ENCODE data around the gene PIK3CD. TPM values are rescaled to one million over a fixed set of nuclear protein-coding genes. Genes with fewer than 3 reads are reported as not detected.

PIK3CD gene
- total and polyA plus RNA-seq, 7 donors = 0.44 to 2.5 (median 0.93) TPM

- intact Hi-C loops (cut with DNase I) = no loop called here
- Histone ChIP-seq H3K4me3 (no peak overlapping the region), H3K27ac (no peak overlapping the region), H3K9me3 (no peaks in the 10 kb centered on the region), H3K4me1 (no peaks in the 10 kb centered on the region), H3K36me3 (ENCODE audit: insufficient read depth in 1 of 2, low read depth in 1 of 2) (peaks cover 0 to 12% of the 10 kb centered on the region in 2 donors), H3K27me3 (ENCODE audit: insufficient read depth in 3 of 3, low read length in 2 of 3) (no peaks in the 10 kb centered on the region)
- WGBS, 3 donors = 61 to 69% (median 62%) methylated on average over 10 of the region's 10 CpGs
- no peak for ATAC-seq
- no peak for DNase-seq
- no peak for TF ChIP-seq CTCF (IDR thresholded peaks at IDR 0.05)
These were observed 118.8 kb downstream of the PIK3CD start for GRCh38 chr1:9770298-9770697.

- Histone ChIP-seq H3K9me3 (no peaks in the 10 kb centered on the region), H3K4me3 (no peak overlapping the region), H3K27ac (no peak overlapping the region), H3K27me3 (ENCODE audit: insufficient read depth in 3 of 3, low read length in 2 of 3) (no peaks in the 10 kb centered on the region), H3K36me3 (ENCODE audit: insufficient read depth in 1 of 2, low read depth in 1 of 2) (peaks cover 0 to 12% of the 10 kb centered on the region in 2 donors), H3K4me1 (no peaks in the 10 kb centered on the region)
- DNase-seq = no peak
- ATAC-seq = no peak
- 79 to 82% (median 80%) methylated on average over 20 of the region's 20 CpGs for WGBS, 3 donors
- TF ChIP-seq CTCF (IDR thresholded peaks at IDR 0.05) = no peak
- intact Hi-C loops (cut with DNase I) = no loop called here
These were observed 123.5 kb downstream of the PIK3CD start for GRCh38 chr1:9774712-9775679.

- no peak overlapping the region for H3K27ac ChIP-seq
- DNase-seq = no peak
- 91 to 100% (median 95%) methylated on average over 2 of the region's 2 CpGs for WGBS, 3 donors
- peaks cover 0 to 12% of the 10 kb centered on the region in 2 donors for H3K36me3 ChIP-seq (ENCODE audit: insufficient read depth in 1 of 2, low read depth in 1 of 2)
- no peak overlapping the region for H3K4me3 ChIP-seq
- H3K27me3 ChIP-seq (ENCODE audit: insufficient read depth in 3 of 3, low read length in 2 of 3) = no peaks in the 10 kb centered on the region
- H3K4me1 ChIP-seq = no peaks in the 10 kb centered on the region
- TF ChIP-seq CTCF (IDR thresholded peaks at IDR 0.05) = no peak
- intact Hi-C loops (cut with DNase I) = no loop called here
- ATAC-seq = no peak
- no peaks in the 10 kb centered on the region for H3K9me3 ChIP-seq
These were observed 125.2 kb downstream of the PIK3CD start for GRCh38 chr1:9776685-9777084.

Other genes starting within 250 kb of the PIK3CD start
- gene SLC25A33, start 112.3 kb upstream of the PIK3CD start, total RNA-seq = 10 to 100 TPM in 1 of 4 donors, 1 to 10 TPM in 3; 1.7 to 26.8 (median 6.1) TPM
- 10 to 100 TPM in 1 of 3 donors, 1 to 10 TPM in 2; 2.5 to 10.5 (median 9.2) TPM for gene SLC25A33, start 112.3 kb upstream of the PIK3CD start, polyA plus RNA-seq
- 10 to 100 TPM; 15.7 to 37.3 (median 29.0) TPM for gene TMEM201, start 62.8 kb upstream of the PIK3CD start, total RNA-seq
- 10 to 100 TPM; 20.7 to 26.0 (median 23.2) TPM for gene TMEM201, start 62.8 kb upstream of the PIK3CD start, polyA plus RNA-seq
- gene CLSTN1, start 172.2 kb downstream of the PIK3CD start, total RNA-seq = 10 to 100 TPM; 19.7 to 48.7 (median 23.8) TPM
- 10 to 100 TPM in 2 of 3 donors, 1 to 10 TPM in 1; 7.3 to 11.0 (median 10.4) TPM for gene CLSTN1, start 172.2 kb downstream of the PIK3CD start, polyA plus RNA-seq